Tibial artery (tissue), 4 donors: Measurements from ENCODE around the gene GALNT14.

Experiments
- DNase-seq, 2 donors: peaks; one replicate each; pipeline ENCODE4 v3.0.0-alpha.2; 2019
- H3K27ac ChIP-seq, 2 donors: fragments of 200-600 bp; sonication (generic) in 1 of 2; 1 replicate in 1 of 2; 2 replicates in 1 of 2; pipeline ENCODE4 v1.5.1; 2018 to 2019; ENCODE audit warnings: mild to moderate bottlenecking in 1 of 2
- H3K27me3 ChIP-seq, 2 donors: fragments of 200-600 bp; sonication (generic) in 1 of 2; one replicate each; pipeline versions ENCODE4 v1.5.1 to v1.6.0; 2016 to 2019
- H3K36me3 ChIP-seq, 3 donors: fragments of 200-600 bp; sonication (generic) in 2 of 3; one replicate each; pipeline ENCODE4 v1.5.1; 2016 to 2019; ENCODE audit warnings: mild to moderate bottlenecking in 2 of 3
- H3K4me1 ChIP-seq, 4 donors: fragments of 200-600 bp; sonication (generic) in 2 of 4; 1 replicate in 3 of 4; 2 replicates in 1 of 4; pipeline ENCODE4 v1.5.1; 2016 to 2019
- H3K4me3 ChIP-seq, 2 donors: fragments of 200-600 bp; sonication (generic) in 1 of 2; 1 replicate in 1 of 2; 2 replicates in 1 of 2; pipeline ENCODE4 v1.5.1; 2018 to 2019; ENCODE audit warnings: mild to moderate bottlenecking in 2 of 2
- H3K9me3 ChIP-seq, 3 donors: fragments of 200-600 bp; sonication (generic) in 1 of 3; one replicate each; pipeline ENCODE4 v1.5.1; 2016 to 2019
- CTCF ChIP-seq, 2 experiments: fragments of 200-600 bp in 1 of 2; fragments of 450-650 bp in 1 of 2; IDR thresholded peaks; one replicate each; pipeline ENCODE4 v1.5.1; 2017 to 2019; ENCODE audit warnings: antibody characterized with exemption in 2 of 2, mild to moderate bottlenecking in 1 of 2, moderate library complexity in 1 of 2
- intact Hi-C: fragments of 100-400 bp; cut with DNase I; formaldehyde crosslinking; loops from one replicate; pipeline ENCODE4 v1.15.0; 2023; ENCODE audit warnings: low total_unique reads

Gene GALNT14

GRCh38 chr2:30871980-30872789 lies 266.1 kb downstream of the GALNT14 start:
- DNase-seq: no peak
- no peak for TF ChIP-seq CTCF (IDR thresholded peaks at IDR 0.05)
- no peaks in the 10 kb centered on the region for H3K4me1 ChIP-seq
- intact Hi-C loops: no loop called here
- no peaks in the 10 kb centered on the region for H3K9me3 ChIP-seq
- peaks cover 0 to 7% of the 10 kb centered on the region in 2 donors for H3K27me3 ChIP-seq
- no peaks in the 10 kb centered on the region for H3K36me3 ChIP-seq
- no peak overlapping the region for H3K4me3 ChIP-seq
- H3K27ac ChIP-seq: no peak overlapping the region

GRCh38 chr2:30871440-30871839 lies 266.8 kb downstream of the GALNT14 start:
- H3K27me3 ChIP-seq: peaks cover 0 to 7% of the 10 kb centered on the region in 2 donors
- H3K27ac ChIP-seq: no peak overlapping the region
- TF ChIP-seq CTCF (IDR thresholded peaks at IDR 0.05): no peak
- H3K36me3 ChIP-seq: no peaks in the 10 kb centered on the region
- no peaks in the 10 kb centered on the region for H3K9me3 ChIP-seq
- no peak for DNase-seq
- no peaks in the 10 kb centered on the region for H3K4me1 ChIP-seq
- intact Hi-C loops: no loop called here
- no peak overlapping the region for H3K4me3 ChIP-seq

GRCh38 chr2:30869988-30870387 lies 268.3 kb downstream of the GALNT14 start:
- DNase-seq: no peak
- Histone ChIP-seq H3K36me3 (no peaks in the 10 kb centered on the region), H3K4me3 (no peak overlapping the region), H3K9me3 (no peaks in the 10 kb centered on the region), H3K4me1 (no peaks in the 10 kb centered on the region), H3K27me3 (peaks cover 0 to 7% of the 10 kb centered on the region in 2 donors), H3K27ac (no peak overlapping the region)
- intact Hi-C loops: no loop called here
- TF ChIP-seq CTCF (IDR thresholded peaks at IDR 0.05): no peak

- intact Hi-C loops: no loop called here
- no peak overlapping the region for H3K27ac ChIP-seq
Observed at GRCh38 chr2:30867385-30867784, 270.9 kb downstream of the GALNT14 start.

GRCh38 chr2:30866974-30867373 lies 271.3 kb downstream of the GALNT14 start:
- Histone ChIP-seq H3K36me3 (no peaks in the 10 kb centered on the region), H3K27me3 (peaks cover 0 to 7% of the 10 kb centered on the region in 2 donors), H3K27ac (no peak overlapping the region), H3K4me1 (no peaks in the 10 kb centered on the region), H3K9me3 (no peaks in the 10 kb centered on the region), H3K4me3 (no peak overlapping the region)
- no peak for DNase-seq
- TF ChIP-seq CTCF (IDR thresholded peaks at IDR 0.05): no peak
- intact Hi-C loops: no loop called here

More at GRCh38 chr2:30867385-30867784, 270.9 kb downstream of the GALNT14 start:
- DNase-seq: no peak
- Histone ChIP-seq H3K9me3 (no peaks in the 10 kb centered on the region), H3K36me3 (no peaks in the 10 kb centered on the region), H3K4me1 (no peaks in the 10 kb centered on the region), H3K27me3 (peaks cover 0 to 7% of the 10 kb centered on the region in 2 donors), H3K4me3 (no peak overlapping the region)
- TF ChIP-seq CTCF (IDR thresholded peaks at IDR 0.05): no peak
